ENCODE measurements around the gene WDCP.

Gene WDCP

GRCh38 chr2:24024018-24024417 is 23.2 kb downstream of the WDCP start:
- no peak overlapping the region for H3K4me3 ChIP-seq
- peaks cover 77% of the 10 kb centered on the region for H3K36me3 ChIP-seq
- no peak overlapping the region for H3K4me2 ChIP-seq
- no peaks in the 10 kb centered on the region for H3K9me3 ChIP-seq
- no peaks in the 10 kb centered on the region for H3K27me3 ChIP-seq
- no peaks in the 10 kb centered on the region for H3K4me1 ChIP-seq
- no peak overlapping the region for H3K9ac ChIP-seq
- 0 out of 2 replicates have a peak, but pooled peaks cover 7% of the 10 kb centered on the region for H4K20me1 ChIP-seq
- no peak overlapping the region for H3K27ac ChIP-seq
- TF ChIP-seq Cebpa-rat (IDR thresholded peaks at IDR 0.05), result no peak

GRCh38 chr2:24022975-24023575 is 24.1 kb downstream of the WDCP start:
- H3K9me3 ChIP-seq, result no peaks in the 10 kb centered on the region
- no peak overlapping the region for H3K4me2 ChIP-seq
- H3K9ac ChIP-seq, result no peak overlapping the region
- no peak for TF ChIP-seq Cebpa-rat (IDR thresholded peaks at IDR 0.05)
- H3K27me3 ChIP-seq, result no peaks in the 10 kb centered on the region
- no peak overlapping the region for H3K27ac ChIP-seq
- H4K20me1 ChIP-seq, result 0 out of 2 replicates have a peak, but pooled peaks cover 7% of the 10 kb centered on the region
- H3K4me3 ChIP-seq, result no peak overlapping the region
- no peaks in the 10 kb centered on the region for H3K4me1 ChIP-seq
- H3K36me3 ChIP-seq, result peaks cover 68% of the 10 kb centered on the region

- Histone ChIP-seq H3K36me3 (peaks cover 61% of the 10 kb centered on the region), H4K20me1 (0 out of 2 replicates have a peak, but pooled peaks cover 7% of the 10 kb centered on the region), H3K4me1 (no peaks in the 10 kb centered on the region), H3K4me2 (no peak overlapping the region), H3K27ac (no peak overlapping the region), H3K9ac (no peak overlapping the region), H3K4me3 (no peak overlapping the region), H3K27me3 (no peaks in the 10 kb centered on the region), H3K9me3 (no peaks in the 10 kb centered on the region)
- no peak for TF ChIP-seq Cebpa-rat (IDR thresholded peaks at IDR 0.05)
These were observed 24.7 kb downstream of the WDCP start for GRCh38 chr2:24022324-24022974.

GRCh38 chr2:24021122-24021998 is 25.8 kb downstream of the WDCP start:
- no peak overlapping the region for H3K4me3 ChIP-seq
- TF ChIP-seq Cebpa-rat (IDR thresholded peaks at IDR 0.05), result no peak

GRCh38 chr2:24020244-24020643 is 26.9 kb downstream of the WDCP start:
- peaks cover 39% of the 10 kb centered on the region for H3K36me3 ChIP-seq
- TF ChIP-seq Cebpa-rat (IDR thresholded peaks at IDR 0.05), result no peak
- no peak overlapping the region for H3K27ac ChIP-seq
- H4K20me1 ChIP-seq, result 0 out of 2 replicates have a peak, but pooled peaks cover 5% of the 10 kb centered on the region
- H3K9ac ChIP-seq, result no peak overlapping the region
- H3K4me3 ChIP-seq, result no peak overlapping the region
- H3K4me1 ChIP-seq, result no peaks in the 10 kb centered on the region
- H3K4me2 ChIP-seq, result no peak overlapping the region
- no peaks in the 10 kb centered on the region for H3K27me3 ChIP-seq
- H3K9me3 ChIP-seq, result no peaks in the 10 kb centered on the region

More at GRCh38 chr2:24021122-24021998, 25.8 kb downstream of the WDCP start:
- peaks cover 51% of the 10 kb centered on the region for H3K36me3 ChIP-seq
- no peak overlapping the region for H3K4me2 ChIP-seq
- H4K20me1 ChIP-seq, result 0 out of 2 replicates have a peak, but pooled peaks cover 7% of the 10 kb centered on the region
- no peaks in the 10 kb centered on the region for H3K4me1 ChIP-seq
- no peak overlapping the region for H3K9ac ChIP-seq
- H3K27me3 ChIP-seq, result no peaks in the 10 kb centered on the region
- H3K27ac ChIP-seq, result no peak overlapping the region
- H3K9me3 ChIP-seq, result no peaks in the 10 kb centered on the region

- no peak overlapping the region for H3K4me3 ChIP-seq
- H3K27ac ChIP-seq, result no peak overlapping the region
- H3K9me3 ChIP-seq, result no peaks in the 10 kb centered on the region
- H3K4me2 ChIP-seq, result no peak overlapping the region
- no peaks in the 10 kb centered on the region for H4K20me1 ChIP-seq
- no peaks in the 10 kb centered on the region for H3K4me1 ChIP-seq
- H3K27me3 ChIP-seq, result no peaks in the 10 kb centered on the region
- peaks cover 34% of the 10 kb centered on the region for H3K36me3 ChIP-seq
- TF ChIP-seq Cebpa-rat (IDR thresholded peaks at IDR 0.05), result no peak
- no peak overlapping the region for H3K9ac ChIP-seq
These were observed 27.5 kb downstream of the WDCP start for GRCh38 chr2:24019729-24020128.

GRCh38 chr2:24018241-24018640 is 28.9 kb downstream of the WDCP start:
- no peak for TF ChIP-seq Cebpa-rat (IDR thresholded peaks at IDR 0.05)
- H3K9me3 ChIP-seq, result no peaks in the 10 kb centered on the region
- no peaks in the 10 kb centered on the region for H3K27me3 ChIP-seq
- H3K9ac ChIP-seq, result no peak overlapping the region
- H3K4me2 ChIP-seq, result no peak overlapping the region
- H3K4me3 ChIP-seq, result no peak overlapping the region
- H4K20me1 ChIP-seq, result no peaks in the 10 kb centered on the region
- H3K36me3 ChIP-seq, result peaks cover 19% of the 10 kb centered on the region
- H3K4me1 ChIP-seq, result no peaks in the 10 kb centered on the region
- H3K27ac ChIP-seq, result no peak overlapping the region

- Histone ChIP-seq H3K4me3 (no peak overlapping the region), H3K4me2 (no peak overlapping the region), H4K20me1 (no peaks in the 10 kb centered on the region), H3K9me3 (no peaks in the 10 kb centered on the region), H3K4me1 (no peaks in the 10 kb centered on the region), H3K27ac (no peak overlapping the region), H3K36me3 (peaks cover 14% of the 10 kb centered on the region), H3K9ac (no peak overlapping the region), H3K27me3 (no peaks in the 10 kb centered on the region)
- TF ChIP-seq Cebpa-rat (IDR thresholded peaks at IDR 0.05), result no peak
These were observed 29.5 kb downstream of the WDCP start for GRCh38 chr2:24017711-24018110.

GRCh38 chr2:24016853-24017703 is 30.1 kb downstream of the WDCP start:
- Histone ChIP-seq H4K20me1 (no peaks in the 10 kb centered on the region), H3K9ac (no peak overlapping the region), H3K27ac (no peak overlapping the region), H3K9me3 (no peaks in the 10 kb centered on the region), H3K4me2 (no peak overlapping the region), H3K36me3 (peaks cover 8% of the 10 kb centered on the region), H3K4me3 (no peak overlapping the region), H3K27me3 (peaks cover 6% of the 10 kb centered on the region; the same call in 1 of the 2 replicates), H3K4me1 (no peaks in the 10 kb centered on the region)
- TF ChIP-seq Cebpa-rat (IDR thresholded peaks at IDR 0.05), result no peak

All from BLaER1 (cell line).